Measurements from ENCODE around the gene DENND4C. TPM values are rescaled to one million over a fixed set of nuclear protein-coding genes. Genes with fewer than 3 reads are reported as not detected.
"Not testable (repeated sequence)": the region's sequence is repeated elsewhere in the genome, so short reads cannot be mapped to it uniquely, and the experiment has no call there.

The DENND4C gene
- total and polyA plus RNA-seq, 2 of the 4 experiments (the other 2 are of a cell fraction): 9.0 to 32.6 TPM

DNA sequence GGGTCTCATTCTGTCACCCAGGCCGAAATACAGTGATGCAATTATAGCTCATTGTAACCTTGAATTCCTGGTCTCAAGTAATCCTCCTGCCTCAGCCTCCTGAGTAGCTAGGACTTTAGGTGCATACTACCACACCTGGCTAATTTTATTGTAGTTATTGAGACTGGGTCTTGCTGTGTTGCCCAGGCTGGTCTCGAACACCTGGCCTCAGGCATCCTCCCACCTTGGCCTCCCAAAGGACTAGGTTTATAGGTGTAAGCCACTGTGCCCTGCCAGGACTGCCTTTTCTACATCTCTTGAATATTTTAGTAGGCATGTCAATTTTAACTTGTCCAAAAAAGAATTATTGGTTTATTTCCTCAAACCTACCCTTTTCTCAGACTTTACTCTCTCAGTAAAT lies 16.9 kb downstream of the DENND4C start:
- no peak overlapping the region; the same call in 1 of the 2 replicates for H3K23ac ChIP-seq (ENCODE audit: low read depth, low read length)
- intact Hi-C loops (cut with micrococcal nuclease): no loop called here
- H2BK15ac ChIP-seq (ENCODE audit: low read depth, low read length): no peak overlapping the region
- no CpG with 5 or more reads among the region's 2 CpGs for WGBS, 2 experiments (ENCODE audit: extremely low coverage in 2 of 2, insufficient read length in 1 of 2)
- H4K5ac ChIP-seq (ENCODE audit: low read depth, low read length): no peak overlapping the region
- H3K14ac ChIP-seq (replicated peaks; ENCODE audit: low read depth, low read length): no peak overlapping the region
- H4K20me1 ChIP-seq (ENCODE audit: insufficient read depth, low read length): peaks cover 32% of the 10 kb centered on the region
- H2AK5ac ChIP-seq (ENCODE audit: low read depth, low read length): no peak overlapping the region
- H3K27ac ChIP-seq (ENCODE audit: insufficient read depth, low read length): no peak overlapping the region
- no peak overlapping the region for H3K18ac ChIP-seq (ENCODE audit: low read depth, low read length)
- no peak overlapping the region for H2BK5ac ChIP-seq (ENCODE audit: low read depth, low read length, poor library complexity, severe bottlenecking)
- H2AK9ac ChIP-seq (replicated peaks; ENCODE audit: low read depth, low read length, poor library complexity): no peak overlapping the region
- H3K9me1 ChIP-seq (ENCODE audit: insufficient read depth, low read length): peaks cover 5% of the 10 kb centered on the region
- H3K4me2 ChIP-seq (ENCODE audit: low read depth, low read length): no peak overlapping the region
- no peak overlapping the region for H4K91ac ChIP-seq (ENCODE audit: insufficient read depth, low read depth, low read length)
- BruUV-seq (replicated peaks): no TSS peak
- no peak overlapping the region for H3K4me3 ChIP-seq (ENCODE audit: insufficient read depth, low read depth, low read length)
- H3K27me3 ChIP-seq (ENCODE audit: control insufficient read depth, insufficient read depth, low read length): no peaks in the 10 kb centered on the region
- H3K4ac ChIP-seq (ENCODE audit: low read depth, low read length): no peak overlapping the region
- ChIA-PET CTCF (no interaction called here), POLR2A (ENCODE audit: unreplicated experiment) (no interaction called here)
- H3K79me1 ChIP-seq (ENCODE audit: low read depth in 1 of 2, low read length in 2 of 2): peaks cover 25 to 64% of the 10 kb centered on the region in 2 experiments
- H3K9ac ChIP-seq (ENCODE audit: low read depth, low read length): no peak overlapping the region
- no peaks in the 10 kb centered on the region for H3K9me3 ChIP-seq (ENCODE audit: control insufficient read depth, insufficient read depth, low read length)
- H2BK20ac ChIP-seq (ENCODE audit: low read depth, low read length): no peak overlapping the region
- DNase-seq: no peak
- no peak for TF ChIP-seq RCOR1 (IDR thresholded peaks at IDR 0.05; ENCODE audit: insufficient replicate concordance, low read length)
- no peak for TF ChIP-seq FOS (IDR thresholded peaks at IDR 0.05; ENCODE audit: low read depth, low read length)
- dilution Hi-C loops (cut with HindIII; ENCODE audit: low sequenced_read_pairs, unreplicated experiment): no loop called here
- H3K36me3 ChIP-seq (ENCODE audit: control insufficient read depth, insufficient read depth, low read length): peaks cover 2% of the 10 kb centered on the region; the same call in 1 of the 2 replicates
- no peak overlapping the region for H2BK120ac ChIP-seq (ENCODE audit: low read depth, low read length)
- H3K4me1 ChIP-seq (ENCODE audit: control insufficient read depth, insufficient read depth, low read length): no peaks in the 10 kb centered on the region
- H2AFZ ChIP-seq (replicated peaks; ENCODE audit: low read length, poor library complexity): no peak overlapping the region
- in situ Hi-C loops (cut with MboI; ENCODE audit: low sequenced_read_pairs): no loop called here
- no peak overlapping the region for H3K56ac ChIP-seq (ENCODE audit: extremely low read depth, insufficient read depth, low read length)
- no peak overlapping the region for H4K8ac ChIP-seq (ENCODE audit: low read depth in 2 of 2, low read length in 2 of 2)
- ATAC-seq (ENCODE audit: low read depth): no peak

DNA sequence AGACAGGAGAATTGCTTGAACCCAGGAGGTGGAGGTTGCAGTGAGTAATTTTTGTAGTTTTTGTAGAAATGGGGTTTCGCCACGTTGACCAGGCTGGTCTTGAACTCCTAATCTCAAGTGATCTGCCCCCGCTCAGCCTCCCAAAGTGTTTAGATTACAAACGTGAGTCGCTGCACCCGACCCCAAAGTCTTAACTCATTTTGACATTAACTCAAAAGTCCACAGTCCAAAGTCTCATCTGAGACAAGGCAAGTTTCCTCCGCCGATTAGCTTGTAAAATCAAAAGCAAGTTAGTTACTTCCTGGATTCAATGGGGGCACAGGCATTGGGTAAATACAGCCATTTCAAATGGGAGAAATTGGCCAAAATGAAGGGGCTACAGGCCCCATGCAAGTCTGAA lies 19.9 kb downstream of the DENND4C start:
- CTCF ChIA-PET; H3K9ac ChIP-seq (ENCODE audit: low read depth, low read length); H2AFZ ChIP-seq (replicated peaks; ENCODE audit: low read length, poor library complexity); POLR2A ChIA-PET (ENCODE audit: unreplicated experiment); H3K14ac ChIP-seq (replicated peaks; ENCODE audit: low read depth, low read length); H3K56ac ChIP-seq (ENCODE audit: extremely low read depth, insufficient read depth, low read length); dilution Hi-C loops (cut with HindIII; ENCODE audit: low sequenced_read_pairs, unreplicated experiment); H4K8ac ChIP-seq (ENCODE audit: low read depth in 2 of 2, low read length in 2 of 2); ATAC-seq (ENCODE audit: low read depth); in situ Hi-C loops (cut with MboI; ENCODE audit: low sequenced_read_pairs); H3K18ac ChIP-seq (ENCODE audit: low read depth, low read length); H4K91ac ChIP-seq (ENCODE audit: insufficient read depth, low read depth, low read length); H3K4me3 ChIP-seq (ENCODE audit: insufficient read depth, low read depth, low read length); H3K4me1 ChIP-seq (ENCODE audit: control insufficient read depth, insufficient read depth, low read length); H3K9me1 ChIP-seq (ENCODE audit: insufficient read depth, low read length); H2BK120ac ChIP-seq (ENCODE audit: low read depth, low read length); BruUV-seq (replicated peaks); H2AK5ac ChIP-seq (ENCODE audit: low read depth, low read length); H3K36me3 ChIP-seq (ENCODE audit: control insufficient read depth, insufficient read depth, low read length); H3K23ac ChIP-seq (ENCODE audit: low read depth, low read length); intact Hi-C loops (cut with micrococcal nuclease); H2BK15ac ChIP-seq (ENCODE audit: low read depth, low read length); H4K5ac ChIP-seq (ENCODE audit: low read depth, low read length); H3K4me2 ChIP-seq (ENCODE audit: low read depth, low read length); H3K9me3 ChIP-seq (ENCODE audit: control insufficient read depth, insufficient read depth, low read length); H2AK9ac ChIP-seq (replicated peaks; ENCODE audit: low read depth, low read length, poor library complexity); H3K27me3 ChIP-seq (ENCODE audit: control insufficient read depth, insufficient read depth, low read length); H2BK5ac ChIP-seq (ENCODE audit: low read depth, low read length, poor library complexity, severe bottlenecking); H3K4ac ChIP-seq (ENCODE audit: low read depth, low read length); H2BK20ac ChIP-seq (ENCODE audit: low read depth, low read length); DNase-seq; H3K27ac ChIP-seq (ENCODE audit: insufficient read depth, low read length): not testable (repeated sequence)
- peaks cover 27 to 68% of the 10 kb centered on the region in 2 experiments for H3K79me1 ChIP-seq (ENCODE audit: low read depth in 1 of 2, low read length in 2 of 2)
- WGBS, 2 experiments (ENCODE audit: extremely low coverage in 2 of 2, insufficient read length in 1 of 2): no CpG with 5 or more reads among the region's 8 CpGs
- peaks cover 40% of the 10 kb centered on the region for H4K20me1 ChIP-seq (ENCODE audit: insufficient read depth, low read length)

Measured in IMR-90 (cell line).